OCI-LY7 (cell line): Measurements from ENCODE around the gene ZSWIM5. TPM values are rescaled to one million over a fixed set of nuclear protein-coding genes. Genes with fewer than 3 reads are reported as not detected.

Experiments
- BruUV-seq: library from RNA; stranded (reverse); fragments of 400-500 nt; replicated peaks from 2 replicates; lab custom pipeline; 2021; lab: Mats Ljungman, UMichigan
- CTCF ChIA-PET: fragments of 300-600 bp; sonication (Branson Sonifier 250); formaldehyde crosslinking; loops from one replicate; lab custom pipeline; 2022; ENCODE audit warnings: antibody characterized with exemption; ENCODE audit not compliant: unreplicated experiment; lab: Charles Lee
- POLR2A ChIA-PET: fragments of 300-600 bp; sonication (Branson Sonifier 250); formaldehyde crosslinking; loops from one replicate; lab custom pipeline; 2022; ENCODE audit warnings: antibody characterized with exemption; lab: Charles Lee
- DNase-seq: peaks from one replicate; pipeline ENCODE4 v3.0.0-alpha.2; 2015; ENCODE audit warnings: low spot score
- H2AFZ ChIP-seq: fragments of 200-600 bp; sonication (generic), shearing (Covaris generic); 2 replicates; pipeline ENCODE4 v1.6.1; 2014; ENCODE audit warnings: mild to moderate bottlenecking, antibody characterized with exemption, low read length, moderate library complexity
- H3K27ac ChIP-seq: fragments of 200-600 bp; sonication (generic); 2 replicates; pipeline ENCODE4 v1.5.1; 2014; ENCODE audit warnings: mixed run types, low read depth, mild to moderate bottlenecking, moderate library complexity, low read length, inconsistent platforms; ENCODE audit not compliant: poor library complexity, severe bottlenecking
- H3K36me3 ChIP-seq: fragments of 200-600 bp; sonication (generic); 2 replicates; pipeline ENCODE4 v1.6.1; 2014; ENCODE audit warnings: mild to moderate bottlenecking, antibody characterized with exemption, low read length, moderate library complexity, mixed read lengths; ENCODE audit not compliant: insufficient read depth
- H3K4me1 ChIP-seq: fragments of 200-600 bp; sonication (generic); 2 replicates; pipeline ENCODE4 v1.5.1; 2014; ENCODE audit warnings: mild to moderate bottlenecking, low read length; ENCODE audit not compliant: insufficient read depth, poor library complexity, severe bottlenecking
- H3K4me2 ChIP-seq: fragments of 200-600 bp; sonication (generic); 2 replicates; pipeline ENCODE4 v1.6.1; 2014; ENCODE audit warnings: mild to moderate bottlenecking, low read length
- H3K4me3 ChIP-seq: fragments of 200-600 bp; sonication (generic); 2 replicates; pipeline ENCODE4 v1.5.1; 2014; ENCODE audit warnings: mild to moderate bottlenecking, low read depth, low read length; ENCODE audit not compliant: poor library complexity, severe bottlenecking
- H3K79me2 ChIP-seq: fragments of 200-600 bp; sonication (generic); 2 replicates; pipeline ENCODE4 v1.6.1; 2016; ENCODE audit warnings: low read depth, mild to moderate bottlenecking, low read length, moderate library complexity, mixed read lengths; ENCODE audit not compliant: insufficient read depth
- H3K9me2 ChIP-seq: fragments of 200-600 bp; sonication (generic); 2 replicates; pipeline ENCODE4 v1.6.1; 2016; ENCODE audit warnings: mild to moderate bottlenecking, low read length, mixed read lengths; ENCODE audit not compliant: insufficient read depth
- H3K9me3 ChIP-seq: fragments of 200-600 bp; sonication (generic); 2 replicates; pipeline ENCODE4 v1.6.1; 2014; ENCODE audit warnings: mild to moderate bottlenecking, mixed run types, low read length, mixed read lengths
- H4K20me1 ChIP-seq: fragments of 200-600 bp; sonication (generic); 2 replicates; pipeline ENCODE4 v1.6.1; 2014; ENCODE audit warnings: mild to moderate bottlenecking, antibody characterized with exemption, low read length, moderate library complexity, mixed read lengths; ENCODE audit not compliant: insufficient read depth
- CTCF ChIP-seq: fragments of 200-600 bp; sonication (generic); conservative IDR thresholded peaks from 2 replicates; pipeline ENCODE4 v1.5.1; 2014; ENCODE audit warnings: mild to moderate bottlenecking, antibody characterized with exemption, low read length, moderate library complexity, mixed read lengths
- EZH2phosphoT487 ChIP-seq: fragments of 200-600 bp; sonication (generic); IDR thresholded peaks from 2 replicates; pipeline ENCODE4 v1.6.1; 2018; ENCODE audit warnings: low read depth, borderline replicate concordance, mild to moderate bottlenecking, mixed run types, antibody characterized with exemption, low read length, moderate library complexity, mixed read lengths
- intact Hi-C: fragments of 100-400 bp; cut with micrococcal nuclease; formaldehyde crosslinking; loops from one replicate; pipeline ENCODE4 v1.10.0; 2022; ENCODE audit not compliant: unreplicated experiment
- total RNA-seq, 2 experiments: library from RNA; depleted of rRNA in 1 of 2; stranded (reverse); fragments of >200 nt in 1 of 2; shearing (Covaris generic) in 1 of 2; gene quantifications; 2 replicates each; pipeline ENCODE4 v1.2.3, GENCODE V29; 2014 to 2022

The ZSWIM5 gene
- total RNA-seq, 2 experiments from 2014 or later = 0.28 to 0.42 TPM

- Histone ChIP-seq H3K9me2 (no peaks in the 10 kb centered on the region), H3K27ac (no peak overlapping the region), H3K4me1 (peaks cover 15% of the 10 kb centered on the region), H3K36me3 (peaks cover 51% of the 10 kb centered on the region; the same call in 1 of the 2 replicates), H3K4me2 (no peak overlapping the region), H3K4me3 (no peak overlapping the region), H3K9me3 (no peaks in the 10 kb centered on the region), H4K20me1 (no peaks in the 10 kb centered on the region), H3K79me2 (peaks cover 3% of the 10 kb centered on the region; the same call in 1 of the 2 replicates), H2AFZ (no peak overlapping the region)
- no TSS peak for BruUV-seq
- intact Hi-C loops = no loop called here
- ChIA-PET POLR2A (no interaction called here), CTCF (no interaction called here)
- DNase-seq = no peak
- TF ChIP-seq EZH2phosphoT487 = no peak
Observed at GRCh38 chr1:45007311-45007710, 199.1 kb downstream of the ZSWIM5 start.

GRCh38 chr1:45005761-45006160 lies 200.6 kb downstream of the ZSWIM5 start:
- Histone ChIP-seq H3K9me2 (no peaks in the 10 kb centered on the region), H3K4me2 (no peak overlapping the region), H3K36me3 (peaks cover 51% of the 10 kb centered on the region; the same call in 1 of the 2 replicates), H2AFZ (no peak overlapping the region), H4K20me1 (no peaks in the 10 kb centered on the region), H3K9me3 (no peaks in the 10 kb centered on the region), H3K79me2 (no peaks in the 10 kb centered on the region), H3K4me1 (peaks cover 9% of the 10 kb centered on the region), H3K4me3 (no peak overlapping the region), H3K27ac (no peak overlapping the region)
- TF ChIP-seq EZH2phosphoT487 (no peak), CTCF (no peak)
- BruUV-seq = no TSS peak
- ChIA-PET POLR2A (no interaction called here), CTCF (no interaction called here)
- intact Hi-C loops = no loop called here
- DNase-seq = no peak

GRCh38 chr1:45004281-45004920 lies 202.0 kb downstream of the ZSWIM5 start:
- ChIA-PET CTCF (no interaction called here), POLR2A (no interaction called here)
- Histone ChIP-seq H3K9me2 (no peaks in the 10 kb centered on the region), H3K27ac (no peak overlapping the region), H3K4me1 (peaks cover 7% of the 10 kb centered on the region), H4K20me1 (no peaks in the 10 kb centered on the region), H3K9me3 (no peaks in the 10 kb centered on the region), H3K4me2 (no peak overlapping the region), H3K4me3 (no peak overlapping the region), H3K36me3 (peaks cover 51% of the 10 kb centered on the region; the same call in 1 of the 2 replicates), H2AFZ (no peak overlapping the region), H3K79me2 (no peaks in the 10 kb centered on the region)
- BruUV-seq = no TSS peak
- TF ChIP-seq EZH2phosphoT487 (no peak), CTCF (no peak)
- DNase-seq = no peak
- intact Hi-C loops = no loop called here
